Ecto neural progenitor cell (in vitro differentiated cells): ENCODE results near the gene PLEKHM3.

ENCODE experiments used
- DNase-seq: peaks from one replicate; pipeline ENCODE4 v3.0.0-alpha.2; 2018; ENCODE audit warnings: low spot score

PLEKHM3 gene

GRCh38 chr2:207849443-207849842, 175.9 kb downstream of the PLEKHM3 start:
- DNase-seq: no peak

GRCh38 chr2:207848545-207848928, 176.8 kb downstream of the PLEKHM3 start:
- DNase-seq: no peak

- DNase-seq: no peak
Observed at GRCh38 chr2:207847807-207848544, 177.4 kb downstream of the PLEKHM3 start.

GRCh38 chr2:207847098-207847806, 178.1 kb downstream of the PLEKHM3 start:
- no peak for DNase-seq

- DNase-seq: no peak
Observed at GRCh38 chr2:207845202-207845864, 180.0 kb downstream of the PLEKHM3 start.

- DNase-seq: no peak
Observed at GRCh38 chr2:207844648-207845047, 180.7 kb downstream of the PLEKHM3 start.

- no peak for DNase-seq
Observed at GRCh38 chr2:207840101-207840500, 185.2 kb downstream of the PLEKHM3 start.

- DNase-seq: no peak
Observed at GRCh38 chr2:207839575-207839974, 185.8 kb downstream of the PLEKHM3 start.

GRCh38 chr2:207839028-207839427, 186.3 kb downstream of the PLEKHM3 start:
- DNase-seq: no peak

- DNase-seq: no peak
Observed at GRCh38 chr2:207836521-207837133, 188.7 kb downstream of the PLEKHM3 start.

GRCh38 chr2:207835805-207836204, 189.5 kb downstream of the PLEKHM3 start:
- no peak for DNase-seq

- no peak for DNase-seq
Observed at GRCh38 chr2:207833251-207833751, 192.0 kb downstream of the PLEKHM3 start.

GRCh38 chr2:207831584-207832248, 193.6 kb downstream of the PLEKHM3 start:
- peak; percentile 17 for DNase-seq

GRCh38 chr2:207830778-207831438, 194.4 kb downstream of the PLEKHM3 start:
- peak; percentile 36 for DNase-seq

GRCh38 chr2:207828361-207829057, 196.8 kb downstream of the PLEKHM3 start:
- peak; percentile 21 for DNase-seq

GRCh38 chr2:207825978-207826377, 199.3 kb downstream of the PLEKHM3 start:
- no peak for DNase-seq

GRCh38 chr2:207825045-207825954, 200.0 kb downstream of the PLEKHM3 start:
- no peak for DNase-seq

GRCh38 chr2:207823865-207824264, 201.5 kb downstream of the PLEKHM3 start:
- no peak for DNase-seq
